ENCODE measurements around the gene SCUBE1. TPM values are rescaled to one million over a fixed set of nuclear protein-coding genes. Genes with fewer than 3 reads are reported as not detected.

The SCUBE1 gene
- total and polyA plus RNA-seq, 2 experiments from 2014 or later = 0.81 to 3.2 TPM

GRCh38 chr22:43384863-43385262 is 41.7 kb upstream of the SCUBE1 start:
- Mint-ChIP-seq H3K36me3 (ENCODE audit: low read depth) (no peaks in the 10 kb centered on the region), H3K4me1 (peaks cover 16% of the 10 kb centered on the region), H3K27ac (no peak overlapping the region), H3K9me3 (no peaks in the 10 kb centered on the region), H3K4me3 (no peak overlapping the region), H3K27me3 (ENCODE audit: insufficient read depth, low read depth, poor library complexity) (peaks cover 14% of the 10 kb centered on the region)
- Histone ChIP-seq H3K9me2 (ENCODE audit: insufficient read depth) (no peaks in the 10 kb centered on the region), H3K36me3 (ENCODE audit: insufficient read depth) (no peaks in the 10 kb centered on the region), H3K4me2 (no peak overlapping the region), H3K27ac (ENCODE audit: low read depth) (no peak overlapping the region), H3K79me2 (replicated peaks; ENCODE audit: insufficient read depth) (no peaks in the 10 kb centered on the region), H3K4me1 (ENCODE audit: insufficient read depth) (no peaks in the 10 kb centered on the region; the same call in 1 of the 2 replicates), H4K20me1 (replicated peaks; ENCODE audit: insufficient read depth) (no peaks in the 10 kb centered on the region), H2AFZ (peak overlapping the region; percentile 95), H3K27me3 (ENCODE audit: insufficient read depth) (no peaks in the 10 kb centered on the region), H3K4me3 (no peak overlapping the region), H3F3A (replicated peaks; ENCODE audit: low read depth) (no peaks in the 10 kb centered on the region)
- no peak for ATAC-seq
- TF ChIP-seq, protein P1, sequence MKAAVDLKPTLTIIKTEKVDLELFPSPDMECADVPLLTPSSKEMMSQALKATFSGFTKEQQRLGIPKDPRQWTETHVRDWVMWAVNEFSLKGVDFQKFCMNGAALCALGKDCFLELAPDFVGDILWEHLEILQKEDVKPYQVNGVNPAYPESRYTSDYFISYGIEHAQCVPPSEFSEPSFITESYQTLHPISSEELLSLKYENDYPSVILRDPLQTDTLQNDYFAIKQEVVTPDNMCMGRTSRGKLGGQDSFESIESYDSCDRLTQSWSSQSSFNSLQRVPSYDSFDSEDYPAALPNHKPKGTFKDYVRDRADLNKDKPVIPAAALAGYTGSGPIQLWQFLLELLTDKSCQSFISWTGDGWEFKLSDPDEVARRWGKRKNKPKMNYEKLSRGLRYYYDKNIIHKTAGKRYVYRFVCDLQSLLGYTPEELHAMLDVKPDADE (IDR thresholded peaks at IDR 0.05) = no peak
- TF ChIP-seq CTCF (conservative IDR thresholded peaks at IDR 0.05; ENCODE audit: low read depth in 2 of 2) (no peak), CREB1 (CRISPR knock-in tag; IDR thresholded peaks at IDR 0.05; ENCODE audit: low read depth) (no peak), EZH2 (IDR thresholded peaks at IDR 0.05; ENCODE audit: low read depth, unreplicated experiment) (no peak), JUNB (IDR thresholded peaks at IDR 0.05; ENCODE audit: unreplicated experiment) (no peak), NANOG (IDR thresholded peaks at IDR 0.05; ENCODE audit: borderline replicate concordance) (no peak), STAT1 (IDR thresholded peaks at IDR 0.05; ENCODE audit: unreplicated experiment) (no peak), EZH2phosphoT487 (IDR thresholded peaks at IDR 0.05; ENCODE audit: unreplicated experiment) (no peak)
- TF ChIP-seq, protein P2, sequence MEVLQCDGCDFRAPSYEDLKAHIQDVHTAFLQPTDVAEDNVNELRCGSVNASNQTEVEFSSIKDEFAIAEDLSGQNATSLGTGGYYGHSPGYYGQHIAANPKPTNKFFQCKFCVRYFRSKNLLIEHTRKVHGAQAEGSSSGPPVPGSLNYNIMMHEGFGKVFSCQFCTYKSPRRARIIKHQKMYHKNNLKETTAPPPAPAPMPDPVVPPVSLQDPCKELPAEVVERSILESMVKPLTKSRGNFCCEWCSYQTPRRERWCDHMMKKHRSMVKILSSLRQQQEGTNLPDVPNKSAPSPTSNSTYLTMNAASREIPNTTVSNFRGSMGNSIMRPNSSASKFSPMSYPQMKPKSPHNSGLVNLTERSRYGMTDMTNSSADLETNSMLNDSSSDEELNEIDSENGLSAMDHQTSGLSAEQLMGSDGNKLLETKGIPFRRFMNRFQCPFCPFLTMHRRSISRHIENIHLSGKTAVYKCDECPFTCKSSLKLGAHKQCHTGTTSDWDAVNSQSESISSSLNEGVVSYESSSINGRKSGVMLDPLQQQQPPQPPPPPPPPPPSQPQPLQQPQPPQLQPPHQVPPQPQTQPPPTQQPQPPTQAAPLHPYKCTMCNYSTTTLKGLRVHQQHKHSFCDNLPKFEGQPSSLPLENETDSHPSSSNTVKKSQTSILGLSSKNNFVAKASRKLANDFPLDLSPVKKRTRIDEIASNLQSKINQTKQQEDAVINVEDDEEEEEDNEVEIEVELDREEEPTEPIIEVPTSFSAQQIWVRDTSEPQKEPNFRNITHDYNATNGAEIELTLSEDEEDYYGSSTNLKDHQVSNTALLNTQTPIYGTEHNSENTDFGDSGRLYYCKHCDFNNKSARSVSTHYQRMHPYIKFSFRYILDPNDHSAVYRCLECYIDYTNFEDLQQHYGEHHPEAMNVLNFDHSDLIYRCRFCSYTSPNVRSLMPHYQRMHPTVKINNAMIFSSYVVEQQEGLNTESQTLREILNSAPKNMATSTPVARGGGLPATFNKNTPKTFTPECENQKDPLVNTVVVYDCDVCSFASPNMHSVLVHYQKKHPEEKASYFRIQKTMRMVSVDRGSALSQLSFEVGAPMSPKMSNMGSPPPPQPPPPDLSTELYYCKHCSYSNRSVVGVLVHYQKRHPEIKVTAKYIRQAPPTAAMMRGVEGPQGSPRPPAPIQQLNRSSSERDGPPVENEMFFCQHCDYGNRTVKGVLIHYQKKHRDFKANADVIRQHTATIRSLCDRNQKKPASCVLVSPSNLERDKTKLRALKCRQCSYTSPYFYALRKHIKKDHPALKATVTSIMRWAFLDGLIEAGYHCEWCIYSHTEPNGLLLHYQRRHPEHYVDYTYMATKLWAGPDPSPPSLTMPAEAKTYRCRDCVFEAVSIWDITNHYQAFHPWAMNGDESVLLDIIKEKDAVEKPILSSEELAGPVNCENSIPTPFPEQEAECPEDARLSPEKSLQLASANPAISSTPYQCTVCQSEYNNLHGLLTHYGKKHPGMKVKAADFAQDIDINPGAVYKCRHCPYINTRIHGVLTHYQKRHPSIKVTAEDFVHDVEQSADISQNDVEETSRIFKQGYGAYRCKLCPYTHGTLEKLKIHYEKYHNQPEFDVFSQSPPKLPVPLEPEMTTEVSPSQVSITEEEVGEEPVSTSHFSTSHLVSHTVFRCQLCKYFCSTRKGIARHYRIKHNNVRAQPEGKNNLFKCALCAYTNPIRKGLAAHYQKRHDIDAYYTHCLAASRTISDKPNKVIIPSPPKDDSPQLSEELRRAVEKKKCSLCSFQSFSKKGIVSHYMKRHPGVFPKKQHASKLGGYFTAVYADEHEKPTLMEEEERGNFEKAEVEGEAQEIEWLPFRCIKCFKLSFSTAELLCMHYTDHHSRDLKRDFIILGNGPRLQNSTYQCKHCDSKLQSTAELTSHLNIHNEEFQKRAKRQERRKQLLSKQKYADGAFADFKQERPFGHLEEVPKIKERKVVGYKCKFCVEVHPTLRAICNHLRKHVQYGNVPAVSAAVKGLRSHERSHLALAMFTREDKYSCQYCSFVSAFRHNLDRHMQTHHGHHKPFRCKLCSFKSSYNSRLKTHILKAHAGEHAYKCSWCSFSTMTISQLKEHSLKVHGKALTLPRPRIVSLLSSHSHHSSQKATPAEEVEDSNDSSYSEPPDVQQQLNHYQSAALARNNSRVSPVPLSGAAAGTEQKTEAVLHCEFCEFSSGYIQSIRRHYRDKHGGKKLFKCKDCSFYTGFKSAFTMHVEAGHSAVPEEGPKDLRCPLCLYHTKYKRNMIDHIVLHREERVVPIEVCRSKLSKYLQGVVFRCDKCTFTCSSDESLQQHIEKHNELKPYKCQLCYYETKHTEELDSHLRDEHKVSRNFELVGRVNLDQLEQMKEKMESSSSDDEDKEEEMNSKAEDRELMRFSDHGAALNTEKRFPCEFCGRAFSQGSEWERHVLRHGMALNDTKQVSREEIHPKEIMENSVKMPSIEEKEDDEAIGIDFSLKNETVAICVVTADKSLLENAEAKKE (CRISPR knock-in tag; IDR thresholded peaks at IDR 0.05) = no peak
- DNase-seq (ENCODE audit: low spot score) = no peak
